Pancreas (tissue), 10 donors: ENCODE measurements around the gene FNDC3B. TPM values are rescaled to one million over a fixed set of nuclear protein-coding genes. Genes with fewer than 3 reads are reported as not detected.

Experiments used
- ATAC-seq, 4 donors: fragments of 200-7000 bp; cut with Tn5 transposase; one replicate each; pipeline versions ENCODE4 v1.8.0 to v1.9.1; 2020; ENCODE audit warnings: mild to moderate bottlenecking in 4 of 4, moderate library complexity in 4 of 4
- DNase-seq, 6 donors: peaks; one replicate each; pipeline ENCODE4 v3.0.0-alpha.2; 2020
- FAIRE-seq: peaks from 2 replicates; lab custom pipeline; 2012; peaks lifted over from hg19 to GRCh38; lab: Jason Lieb, UNC
- H3K27ac ChIP-seq, 4 donors: fragments of 200-600 bp; sonication (generic); 1 replicate in 3 of 4; 2 replicates in 1 of 4; pipeline versions ENCODE4 v1.5.0 to v1.8.0; 2020
- H3K27me3 ChIP-seq, 4 donors: fragments of 200-600 bp; one replicate each; pipeline ENCODE4 v1.8.0; 2021
- H3K36me3 ChIP-seq, 3 donors: fragments of 200-600 bp; sonication (generic) in 1 of 3; one replicate each; pipeline versions ENCODE4 v1.5.0 to v1.8.0; 2020 to 2021
- H3K4me1 ChIP-seq, 3 donors: fragments of 200-600 bp; one replicate each; pipeline ENCODE4 v1.8.0; 2021
- H3K4me3 ChIP-seq, 4 donors: fragments of 200-600 bp; sonication (generic) in 2 of 4; one replicate each; pipeline versions ENCODE4 v1.5.0 to v1.8.0; 2020 to 2021
- H3K9me3 ChIP-seq, 4 donors: fragments of 200-600 bp; one replicate each; pipeline ENCODE4 v1.8.0; 2021
- CTCF ChIP-seq, 4 donors: fragments of 200-600 bp; sonication (generic) in 3 of 4; IDR thresholded peaks; one replicate each; pipeline versions ENCODE4 v1.5.0 to v1.8.0; 2021; ENCODE audit warnings: antibody characterized with exemption in 4 of 4
- WGBS, 2 donors: extraction: QIAGEN DNeasy Blood & Tissue Kit; methylation state at CpG; one replicate each; pipeline ENCODE4 v1.1.7; 2013; 5-methylcytosine and 5-hydroxymethylcytosine counted together
- intact Hi-C, 3 donors: fragments of 100-400 bp; cut with DNase I; formaldehyde crosslinking; loops; one replicate each; pipeline versions ENCODE4 v1.11.1 to v1.14.2; 2022
- polyA plus RNA-seq, 2 donors: library from polyadenylated mRNA; stranded (reverse); fragments of 200-250 nt; gene quantifications; one replicate each; pipeline ENCODE4 v1.2.3, GENCODE V29; 2013
- total RNA-seq, 6 donors: library from RNA; stranded (reverse); fragmentation: NEBNext Ultra II Directional in 4 of 6; extraction: Animal tissue kit (Norgen Biotek cat#: 25700) in 4 of 6; gene quantifications; one replicate each; pipeline versions ENCODE4 v1.2.1 to v1.2.4, GENCODE V29; 2021 to 2023
- donor health status: healthy with polysubstance abuse.
- donor health status: DM: no; HTN: no; CAD: no; lungs with moderate emphysema.
- donor health status: DM: no; HTN: no; CAD: no.
- donor health status: control.
- donor health status: control.
- donor health status: Bipolar disorder and iron deficiency.
- donor health status: DM: yes; HTN: yes; CAD: no.
- donor health status: DM: no; HTN: no; CAD: no.
- donor health status: DM: no; HTN: no; CAD: no.
- donor health status: DM: yes; HTN: yes; CAD: no.

Gene FNDC3B
- total and polyA plus RNA-seq, 8 donors, result 9.3 to 126 (median 73.2) TPM

GRCh38 chr3:172257648-172258400 lies 218.4 kb downstream of the FNDC3B start:
- FAIRE-seq, result no peak
- intact Hi-C loops, result no loop called here
- 89 to 91% methylated on average over 8 of the region's 8 CpGs for WGBS, 2 donors
- peaks cover 0 to 14% (median 0%) of the 10 kb centered on the region in 3 donors for H3K4me1 ChIP-seq
- no peak for DNase-seq
- no peaks in the 10 kb centered on the region for H3K27me3 ChIP-seq
- H3K9me3 ChIP-seq, result no peaks in the 10 kb centered on the region
- no peak for TF ChIP-seq CTCF (IDR thresholded peaks at IDR 0.05)
- H3K27ac ChIP-seq, result no peak overlapping the region
- no peak overlapping the region for H3K4me3 ChIP-seq
- no peaks in the 10 kb centered on the region for H3K36me3 ChIP-seq
- ATAC-seq, result no peak

GRCh38 chr3:172258624-172259023 lies 219.2 kb downstream of the FNDC3B start:
- 73 to 77% methylated on average over 3 of the region's 3 CpGs for WGBS, 2 donors

GRCh38 chr3:172259111-172259541 lies 219.7 kb downstream of the FNDC3B start:
- peaks cover 0 to 17% (median 0%) of the 10 kb centered on the region in 3 donors for H3K4me1 ChIP-seq
- no peak for FAIRE-seq
- no peak for TF ChIP-seq CTCF (IDR thresholded peaks at IDR 0.05)
- peak in 1 of 4 donors; percentile 8 for ATAC-seq
- no peaks in the 10 kb centered on the region for H3K27me3 ChIP-seq
- peak overlapping the region in 1 of 4 donors; percentile 18 for H3K27ac ChIP-seq
- no peaks in the 10 kb centered on the region for H3K36me3 ChIP-seq
- DNase-seq, result no peak
- WGBS, 2 donors, result 90 to 92% methylated on average over 6 of the region's 6 CpGs
- intact Hi-C loops, result no loop called here
- no peaks in the 10 kb centered on the region for H3K9me3 ChIP-seq
- no peak overlapping the region for H3K4me3 ChIP-seq

More at GRCh38 chr3:172258624-172259023, 219.2 kb downstream of the FNDC3B start:
- Histone ChIP-seq H3K27me3 (no peaks in the 10 kb centered on the region), H3K27ac (peak overlapping the region in 1 of 4 donors; percentile 18), H3K4me1 (peaks cover 0 to 14% (median 0%) of the 10 kb centered on the region in 3 donors), H3K9me3 (no peaks in the 10 kb centered on the region), H3K36me3 (no peaks in the 10 kb centered on the region), H3K4me3 (no peak overlapping the region)
- no peak for DNase-seq
- intact Hi-C loops, result no loop called here
- no peak for FAIRE-seq
- TF ChIP-seq CTCF (IDR thresholded peaks at IDR 0.05), result no peak
- ATAC-seq, result no peak

GRCh38 chr3:172259726-172260248 lies 220.4 kb downstream of the FNDC3B start:
- H3K4me3 ChIP-seq, result no peak overlapping the region
- intact Hi-C loops, result no loop called here
- H3K27me3 ChIP-seq, result no peaks in the 10 kb centered on the region
- no peak for DNase-seq
- peak overlapping the region in 1 of 4 donors; percentile 9 for H3K27ac ChIP-seq
- no peak for ATAC-seq
- FAIRE-seq, result no peak
- peaks cover 0 to 17% (median 0%) of the 10 kb centered on the region in 3 donors for H3K4me1 ChIP-seq
- no peaks in the 10 kb centered on the region for H3K9me3 ChIP-seq
- no peak for TF ChIP-seq CTCF (IDR thresholded peaks at IDR 0.05)
- H3K36me3 ChIP-seq, result no peaks in the 10 kb centered on the region
- 46 to 58% methylated on average over 2 of the region's 2 CpGs for WGBS, 2 donors

GRCh38 chr3:172260381-172260780 lies 221.0 kb downstream of the FNDC3B start:
- Histone ChIP-seq H3K36me3 (no peaks in the 10 kb centered on the region), H3K4me1 (peaks cover 0 to 17% (median 0%) of the 10 kb centered on the region in 3 donors), H3K4me3 (no peak overlapping the region), H3K9me3 (no peaks in the 10 kb centered on the region), H3K27me3 (no peaks in the 10 kb centered on the region), H3K27ac (peak overlapping the region in 1 of 4 donors; percentile 9)
- no peak for ATAC-seq
- no peak for TF ChIP-seq CTCF (IDR thresholded peaks at IDR 0.05)
- DNase-seq, result no peak
- intact Hi-C loops, result no loop called here
- 82 to 85% methylated on average over 2 of the region's 2 CpGs for WGBS, 2 donors
- FAIRE-seq, result no peak
